Osteocyte (in vitro differentiated cells): Measurements from ENCODE around the gene THAP7. TPM values are rescaled to one million over a fixed set of nuclear protein-coding genes. Genes with fewer than 3 reads are reported as not detected.

Experiments
- DNase-seq: peaks from one replicate; pipeline ENCODE4 v3.0.0; 2021; ENCODE audit warnings: mixed read lengths; ENCODE audit not compliant: unreplicated experiment; ENCODE audit errors: extremely low spot score
- H3K27ac Mint-ChIP-seq: one replicate; pipeline ENCODE4 v1.8.0; 2021; ENCODE audit warnings: mild to moderate bottlenecking, mixed read lengths; ENCODE audit not compliant: unreplicated experiment
- H3K27me3 Mint-ChIP-seq: one replicate; pipeline ENCODE4 v1.8.0; 2021; ENCODE audit warnings: mixed read lengths; ENCODE audit not compliant: unreplicated experiment
- H3K36me3 Mint-ChIP-seq: one replicate; pipeline ENCODE4 v1.8.0; 2021; ENCODE audit warnings: mixed read lengths; ENCODE audit not compliant: unreplicated experiment
- H3K4me1 Mint-ChIP-seq: one replicate; pipeline ENCODE4 v1.8.0; 2021; ENCODE audit warnings: mixed read lengths; ENCODE audit not compliant: unreplicated experiment
- H3K4me3 Mint-ChIP-seq: one replicate; pipeline ENCODE4 v1.8.0; 2021; ENCODE audit warnings: mild to moderate bottlenecking, moderate library complexity, mixed read lengths; ENCODE audit not compliant: unreplicated experiment
- H3K9me3 Mint-ChIP-seq: one replicate; pipeline ENCODE4 v1.8.0; 2021; ENCODE audit warnings: mixed read lengths; ENCODE audit not compliant: unreplicated experiment
- total RNA-seq: library from RNA; stranded (reverse); gene quantifications from 2 replicates; pipeline ENCODE4 v1.2.1, GENCODE V29; 2021
- TF ChIP-seq, protein P1 (sequence below): fragments of 200-600 bp; sonication (generic); IDR thresholded peaks from 2 replicates; pipeline ENCODE4 v1.5.0; 2021; ENCODE audit warnings: antibody characterized with exemption, mild to moderate bottlenecking, moderate library complexity

THAP7 gene
- total RNA-seq, 1 donor from 2014 or later = 27.0 TPM

DNA sequence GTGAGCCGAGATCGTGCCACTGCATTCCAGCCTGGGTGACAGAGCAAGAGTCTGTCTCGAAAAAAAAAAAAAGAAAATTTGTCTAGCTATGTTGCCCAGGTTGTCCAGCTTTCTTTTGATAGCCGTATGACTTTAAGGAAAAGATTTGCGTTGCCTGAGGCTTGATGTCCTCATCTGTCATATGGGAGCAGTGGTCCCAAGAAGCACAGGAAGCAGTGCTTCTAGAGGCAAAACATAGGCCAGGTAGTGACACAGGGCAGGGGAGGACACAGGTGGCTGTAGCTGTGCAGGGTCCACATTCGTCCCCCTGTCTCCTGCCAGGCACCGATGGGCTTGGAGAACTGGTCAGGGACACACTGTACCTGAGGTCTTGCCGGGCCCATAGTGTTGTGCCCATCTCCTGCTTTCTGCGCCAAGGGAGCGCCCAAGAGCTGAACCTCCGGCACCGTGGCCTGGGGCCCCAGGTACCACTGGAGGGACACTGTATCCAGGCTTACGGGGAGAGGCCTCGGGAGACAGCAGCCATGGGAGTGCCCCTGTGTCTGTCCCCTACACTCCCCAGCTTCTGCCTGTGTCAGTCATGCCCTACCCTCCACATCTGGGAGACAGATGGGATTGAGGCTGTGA lies 45.2 kb upstream of the THAP7 start:
- Mint-ChIP-seq H3K4me3 (no peak overlapping the region), H3K27me3 (no peaks in the 10 kb centered on the region), H3K4me1 (peaks cover 41% of the 10 kb centered on the region), H3K36me3 (no peaks in the 10 kb centered on the region), H3K9me3 (no peaks in the 10 kb centered on the region), H3K27ac (no peak overlapping the region)
- TF ChIP-seq, protein P1, sequence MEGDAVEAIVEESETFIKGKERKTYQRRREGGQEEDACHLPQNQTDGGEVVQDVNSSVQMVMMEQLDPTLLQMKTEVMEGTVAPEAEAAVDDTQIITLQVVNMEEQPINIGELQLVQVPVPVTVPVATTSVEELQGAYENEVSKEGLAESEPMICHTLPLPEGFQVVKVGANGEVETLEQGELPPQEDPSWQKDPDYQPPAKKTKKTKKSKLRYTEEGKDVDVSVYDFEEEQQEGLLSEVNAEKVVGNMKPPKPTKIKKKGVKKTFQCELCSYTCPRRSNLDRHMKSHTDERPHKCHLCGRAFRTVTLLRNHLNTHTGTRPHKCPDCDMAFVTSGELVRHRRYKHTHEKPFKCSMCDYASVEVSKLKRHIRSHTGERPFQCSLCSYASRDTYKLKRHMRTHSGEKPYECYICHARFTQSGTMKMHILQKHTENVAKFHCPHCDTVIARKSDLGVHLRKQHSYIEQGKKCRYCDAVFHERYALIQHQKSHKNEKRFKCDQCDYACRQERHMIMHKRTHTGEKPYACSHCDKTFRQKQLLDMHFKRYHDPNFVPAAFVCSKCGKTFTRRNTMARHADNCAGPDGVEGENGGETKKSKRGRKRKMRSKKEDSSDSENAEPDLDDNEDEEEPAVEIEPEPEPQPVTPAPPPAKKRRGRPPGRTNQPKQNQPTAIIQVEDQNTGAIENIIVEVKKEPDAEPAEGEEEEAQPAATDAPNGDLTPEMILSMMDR = no peak
- no peak for DNase-seq

DNA sequence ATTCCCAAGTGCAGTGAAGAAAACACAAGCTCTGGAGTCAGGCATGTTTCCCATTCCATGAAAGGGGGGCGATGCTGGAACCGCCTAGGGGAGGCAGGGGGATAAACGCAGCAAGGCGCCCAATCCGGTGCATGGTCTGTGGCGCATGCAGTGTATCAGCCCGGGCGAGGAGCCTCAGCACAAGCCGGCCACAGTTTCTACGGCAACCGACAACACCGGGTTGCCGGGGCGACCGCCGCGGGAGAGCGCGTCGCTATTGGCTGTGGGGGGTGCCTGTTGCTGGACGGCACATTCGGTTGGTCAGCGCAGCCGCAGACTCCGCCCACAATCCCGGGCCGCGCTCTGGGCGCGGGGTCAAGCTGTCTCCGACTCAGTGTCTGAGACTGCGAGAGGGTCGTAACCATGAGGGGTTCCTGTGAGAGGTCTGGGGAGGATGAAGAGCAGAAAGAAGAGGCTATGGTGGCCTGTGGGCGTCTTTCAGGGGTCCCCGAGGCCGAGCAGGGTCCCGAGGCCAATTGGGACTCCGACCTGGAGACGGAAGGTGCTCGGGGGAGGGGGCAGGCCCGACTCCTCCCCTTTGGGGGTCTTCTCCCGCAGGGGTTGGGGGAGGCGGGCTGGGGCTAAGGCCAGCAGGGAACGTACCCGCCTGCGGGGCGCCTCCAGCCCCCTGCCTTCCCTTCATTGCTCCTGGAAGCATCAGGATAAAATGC lies 43.8 kb upstream of the THAP7 start, which contains the start of gene LRRC74B:
LRRC74B (plus strand) TSS at position 362 of the 710 bp plus-strand sequence; CDS start at position 403, 41 bp downstream.
- H3K27me3 Mint-ChIP-seq = no peaks in the 10 kb centered on the region
- H3K4me3 Mint-ChIP-seq = peak within 1 kb of the TSS; percentile 94
- no peaks in the 10 kb centered on the region for H3K9me3 Mint-ChIP-seq
- H3K4me1 Mint-ChIP-seq = peaks cover 43% of the 10 kb centered on the region
- TF ChIP-seq, protein P1 = no peak
- peak; percentile 98 for DNase-seq
- no peaks in the 10 kb centered on the region for H3K36me3 Mint-ChIP-seq
- peak within 1 kb of the TSS; percentile 100 for H3K27ac Mint-ChIP-seq

DNA sequence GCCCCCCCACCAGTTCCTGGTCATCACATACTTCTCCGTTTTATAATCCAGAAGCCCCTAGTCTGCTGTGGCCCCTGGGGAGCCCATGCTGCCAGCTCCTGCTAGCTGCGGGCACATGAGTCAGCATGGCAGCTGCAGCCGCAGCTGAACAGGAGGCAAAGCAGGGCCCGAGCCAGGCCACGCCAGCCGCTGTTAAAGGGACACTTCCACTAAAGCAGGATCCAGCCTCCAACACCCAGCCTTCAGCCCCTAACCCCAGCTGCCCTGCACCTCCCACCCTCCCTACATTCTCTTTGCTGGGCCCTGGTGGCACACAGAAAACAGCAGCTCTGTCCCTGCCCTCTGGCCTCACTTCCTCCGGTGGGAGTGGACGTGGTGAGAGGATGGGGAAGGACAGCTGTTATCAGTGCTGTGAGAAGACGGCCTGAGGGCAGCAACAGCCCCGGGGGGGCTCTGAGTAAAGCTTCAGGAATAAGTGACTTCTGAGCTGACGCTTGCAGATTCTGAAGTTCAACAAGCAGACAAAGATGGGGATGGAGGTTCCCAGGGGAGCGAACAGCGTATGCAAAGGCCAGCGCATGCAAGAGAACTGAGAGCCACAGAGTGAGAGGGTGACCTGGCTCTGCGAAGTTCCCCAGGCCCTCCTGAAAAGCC lies 43.1 kb upstream of the THAP7 start:
- Mint-ChIP-seq H3K27ac (peak overlapping the region; percentile 100), H3K9me3 (no peaks in the 10 kb centered on the region), H3K4me1 (peaks cover 46% of the 10 kb centered on the region)

DNA sequence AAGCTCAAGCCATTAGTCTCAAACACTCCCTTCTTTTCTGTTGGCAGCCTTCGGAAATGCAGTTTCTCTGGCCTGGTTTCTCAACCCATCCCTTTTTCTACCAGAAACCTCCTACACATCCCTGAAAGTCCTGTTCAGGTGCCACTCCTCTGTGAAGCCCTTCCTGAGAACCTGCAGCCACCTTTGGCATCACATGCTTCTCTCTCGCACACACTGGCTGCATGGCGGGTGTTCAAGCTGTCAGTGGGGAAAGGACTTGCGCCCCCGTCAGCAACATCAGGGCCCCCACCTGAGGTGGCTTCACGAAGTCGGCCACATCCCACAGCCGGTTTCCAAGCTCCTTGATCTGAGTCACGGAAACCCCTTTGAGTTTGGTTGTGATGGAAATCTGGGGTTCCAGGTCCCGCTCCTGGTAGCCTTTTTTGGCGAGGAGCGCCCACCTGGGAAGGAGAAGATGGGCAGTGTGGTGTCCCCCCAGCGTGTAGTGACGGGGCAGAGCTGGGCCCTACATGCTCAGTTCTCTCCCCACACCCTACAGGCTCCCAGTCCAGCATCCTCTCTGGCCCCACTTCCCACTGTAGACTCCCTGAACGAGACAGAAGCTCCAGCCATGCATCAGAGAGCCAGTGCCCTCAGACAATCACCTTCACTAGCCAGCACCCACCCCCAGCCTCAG lies 42.1 kb upstream of the THAP7 start:
- no peak for DNase-seq
- no peaks in the 10 kb centered on the region for H3K27me3 Mint-ChIP-seq
- H3K4me1 Mint-ChIP-seq = peaks cover 50% of the 10 kb centered on the region
- peak overlapping the region; percentile 94 for H3K4me3 Mint-ChIP-seq
- no peaks in the 10 kb centered on the region for H3K9me3 Mint-ChIP-seq
- peak overlapping the region; percentile 100 for H3K27ac Mint-ChIP-seq
- TF ChIP-seq, protein P1 = no peak
- no peaks in the 10 kb centered on the region for H3K36me3 Mint-ChIP-seq

More for the DNA sequence above, 43.1 kb upstream of the THAP7 start:
- TF ChIP-seq, protein P1 = no peak
- Mint-ChIP-seq H3K4me3 (peak overlapping the region; percentile 94), H3K36me3 (no peaks in the 10 kb centered on the region), H3K27me3 (no peaks in the 10 kb centered on the region)
- peak; percentile 91 for DNase-seq
